Neuronal stem cell (in vitro differentiated cells): ENCODE results near the gene TIMP4.

Source experiments
- DNase-seq: peaks from one replicate; pipeline ENCODE4 v3.0.0-alpha.2; 2013; ENCODE audit warnings: low spot score
- H2AFZ ChIP-seq: one replicate; pipeline ENCODE4 v1.6.1; 2013; ENCODE audit warnings: mild to moderate bottlenecking, low read length, inconsistent platforms
- H2AK5ac ChIP-seq: 2 replicates; pipeline ENCODE4 v1.6.1; 2013; ENCODE audit warnings: low read depth, mild to moderate bottlenecking, inconsistent platforms, low read length, moderate library complexity, mixed read lengths
- H2BK120ac ChIP-seq: 2 replicates; pipeline ENCODE4 v1.6.1; 2013; ENCODE audit warnings: low read depth, mild to moderate bottlenecking, inconsistent platforms, low read length, moderate library complexity, mixed read lengths
- H2BK12ac ChIP-seq: one replicate; pipeline ENCODE4 v1.6.1; 2013; ENCODE audit warnings: low read length, inconsistent platforms
- H2BK15ac ChIP-seq: 2 replicates; pipeline ENCODE4 v1.6.1; 2013; ENCODE audit warnings: mild to moderate bottlenecking, low read length, inconsistent platforms, mixed read lengths
- H2BK5ac ChIP-seq: one replicate; pipeline ENCODE4 v1.6.1; 2013; ENCODE audit warnings: inconsistent platforms, mild to moderate bottlenecking, low read length, moderate library complexity
- H3K14ac ChIP-seq: one replicate; pipeline ENCODE4 v1.6.1; 2013; ENCODE audit warnings: low read length, inconsistent platforms
- H3K18ac ChIP-seq: 2 replicates; pipeline ENCODE4 v1.6.1; 2013; ENCODE audit warnings: low read length, inconsistent platforms
- H3K23ac ChIP-seq: 2 replicates; pipeline ENCODE4 v1.6.1; 2013; ENCODE audit warnings: low read depth, mild to moderate bottlenecking, mixed read lengths, low read length, inconsistent platforms; ENCODE audit not compliant: poor library complexity
- H3K27ac ChIP-seq: replicated peaks from 3 replicates; pipeline ENCODE4 v1.5.1; 2013; ENCODE audit warnings: low read length, inconsistent platforms
- H3K27me3 ChIP-seq, 3 experiments: 2 replicates each; pipeline ENCODE4 v1.6.1; 2013; ENCODE audit warnings: low read length in 3 of 3, mild to moderate bottlenecking in 2 of 3, inconsistent platforms in 1 of 3, low read depth in 1 of 3, mixed read lengths in 1 of 3, moderate library complexity in 1 of 3; ENCODE audit not compliant: control insufficient read depth in 3 of 3, insufficient read depth in 3 of 3
- H3K36me3 ChIP-seq, 2 donors: replicated peaks in 1 of 2; 2 replicates each; pipeline ENCODE4 v1.6.1; 2013; ENCODE audit warnings: low read length in 2 of 2; ENCODE audit not compliant: control insufficient read depth in 2 of 2, insufficient read depth in 2 of 2
- H3K4ac ChIP-seq: 2 replicates; pipeline ENCODE4 v1.6.1; 2013; ENCODE audit warnings: inconsistent platforms, mild to moderate bottlenecking, low read length, moderate library complexity
- H3K4me1 ChIP-seq, 2 donors: 1 replicate in 1 of 2; 2 replicates in 1 of 2; pipeline ENCODE4 v1.6.1; 2013; ENCODE audit warnings: low read length in 2 of 2, low read depth in 1 of 2; ENCODE audit not compliant: control insufficient read depth in 2 of 2, insufficient read depth in 1 of 2
- H3K4me2 ChIP-seq: one replicate; pipeline ENCODE4 v1.6.1; 2013; ENCODE audit warnings: mild to moderate bottlenecking, low read length, inconsistent platforms; ENCODE audit not compliant: insufficient read depth, poor library complexity, severe bottlenecking
- H3K4me3 ChIP-seq, 2 donors: 2 replicates each; pipeline ENCODE4 v1.5.1; 2013; ENCODE audit warnings: low read length in 2 of 2, mild to moderate bottlenecking in 2 of 2, inconsistent platforms in 1 of 2, moderate library complexity in 1 of 2
- H3K79me1 ChIP-seq: one replicate; pipeline ENCODE4 v1.6.1; 2013; ENCODE audit warnings: low read depth, mild to moderate bottlenecking, inconsistent platforms, low read length, moderate library complexity
- H3K9ac ChIP-seq: one replicate; pipeline ENCODE4 v1.6.1; 2013; ENCODE audit warnings: mild to moderate bottlenecking, low read depth, low read length, inconsistent platforms; ENCODE audit not compliant: poor library complexity
- H3K9me3 ChIP-seq, 2 donors: replicated peaks in 1 of 2; 2 replicates each; pipeline versions ENCODE3 to v1.6.1; 2013; ENCODE audit warnings: low read length in 2 of 2, mild to moderate bottlenecking in 2 of 2, inconsistent platforms in 1 of 2, low read depth in 1 of 2, mixed read lengths in 1 of 2, moderate library complexity in 1 of 2; ENCODE audit not compliant: control insufficient read depth in 2 of 2, insufficient read depth in 1 of 2
- H4K8ac ChIP-seq: one replicate; pipeline ENCODE4 v1.6.1; 2013; ENCODE audit warnings: low read depth, mild to moderate bottlenecking, inconsistent platforms, low read length, moderate library complexity
- H4K91ac ChIP-seq: one replicate; pipeline ENCODE4 v1.6.1; 2013; ENCODE audit warnings: low read length, low read depth, mild to moderate bottlenecking, inconsistent platforms; ENCODE audit not compliant: poor library complexity
- WGBS, 2 donors: extraction: QIAGEN DNeasy Blood & Tissue Kit; methylation state at CpG; one replicate each; pipeline ENCODE4 v1.1.7; 2013; ENCODE audit warnings: missing lambda C conversion rate in 2 of 2, mixed read lengths in 1 of 2; ENCODE audit not compliant: insufficient read length in 2 of 2, insufficient replicate concordance in 1 of 2; ENCODE audit errors: extremely low coverage in 2 of 2; 5-methylcytosine and 5-hydroxymethylcytosine counted together

Gene TIMP4

DNA sequence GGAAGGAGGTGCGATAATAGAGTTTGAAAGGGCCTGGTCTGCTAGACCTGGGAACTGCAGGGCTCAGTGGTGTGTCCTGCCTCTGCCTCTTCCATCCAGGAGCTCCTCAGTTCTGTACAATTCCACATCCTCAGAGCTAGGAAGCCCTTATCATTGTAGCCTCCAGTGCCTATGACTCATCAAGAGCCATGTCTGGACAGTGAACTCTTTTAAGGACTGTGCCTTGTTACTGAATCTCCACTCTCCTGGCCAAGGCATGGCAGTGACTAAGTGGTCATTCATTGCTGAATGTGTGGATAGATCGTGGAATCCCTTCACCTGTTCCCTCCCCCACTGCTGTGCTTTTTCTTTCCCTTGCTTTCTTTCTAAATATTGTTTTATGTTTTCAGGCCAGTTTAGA, 2.9 kb downstream of the TIMP4 start:
- Histone ChIP-seq H3K4me1 (peaks cover 9 to 13% of the 10 kb centered on the region in 2 donors), H3K4me3 (no peak overlapping the region)

DNA sequence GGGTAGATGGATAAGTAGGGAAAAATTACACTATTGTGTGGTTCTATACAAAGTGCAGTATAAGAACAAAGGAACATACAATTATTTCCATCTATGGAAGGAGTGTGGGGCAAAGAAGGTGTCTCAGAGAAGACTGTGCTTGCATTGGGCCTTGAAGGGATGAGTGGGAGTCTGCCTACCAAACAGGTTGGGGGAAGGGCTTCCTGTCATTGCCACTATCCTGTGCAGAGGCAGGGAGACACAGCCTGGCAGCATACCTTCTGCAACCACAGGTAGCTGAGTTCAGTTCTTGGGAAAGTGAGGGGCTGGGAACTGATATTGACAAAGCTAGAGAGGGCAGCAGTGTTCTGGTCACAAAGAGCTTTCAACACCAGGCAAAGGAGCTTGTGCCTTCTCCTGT, 3.4 kb downstream of the TIMP4 start:
- Histone ChIP-seq H3K14ac (no peak overlapping the region), H3K9me3 (no peaks in the 10 kb centered on the region), H3K27ac (no peak overlapping the region), H2BK5ac (no peak overlapping the region), H3K18ac (no peak overlapping the region), H3K27me3 (peaks cover 0 to 2% (median 0%) of the 10 kb centered on the region in 3 experiments), H3K23ac (no peak overlapping the region), H3K79me1 (no peaks in the 10 kb centered on the region), H2BK120ac (no peak overlapping the region), H3K4me1 (peaks cover 9 to 13% of the 10 kb centered on the region in 2 donors), H2BK15ac (no peak overlapping the region), H4K91ac (no peak overlapping the region), H3K4me2 (no peak overlapping the region), H2BK12ac (no peak overlapping the region), H3K4me3 (no peak overlapping the region), H3K36me3 (no peaks in the 10 kb centered on the region), H2AK5ac (no peak overlapping the region), H3K4ac (no peak overlapping the region), H2AFZ (no peak overlapping the region), H3K9ac (no peak overlapping the region), H4K8ac (no peak overlapping the region)
- DNase-seq, result no peak

More for the DNA sequence above, 2.9 kb downstream of the TIMP4 start:
- no peaks in the 10 kb centered on the region for H3K36me3 ChIP-seq
- H3K9ac ChIP-seq, result no peak overlapping the region
- no peaks in the 10 kb centered on the region for H3K9me3 ChIP-seq
- H3K79me1 ChIP-seq, result no peaks in the 10 kb centered on the region
- H2AFZ ChIP-seq, result no peak overlapping the region
- H3K14ac ChIP-seq, result no peak overlapping the region
- H2BK15ac ChIP-seq, result no peak overlapping the region
- peaks cover 0 to 2% (median 0%) of the 10 kb centered on the region in 3 experiments for H3K27me3 ChIP-seq
- no peak overlapping the region for H2BK12ac ChIP-seq
- no peak overlapping the region for H3K27ac ChIP-seq
- no peak overlapping the region for H2BK5ac ChIP-seq
- no CpG with 5 or more reads among the region's 2 CpGs for WGBS, 2 donors
- no peak overlapping the region for H2AK5ac ChIP-seq
- H2BK120ac ChIP-seq, result no peak overlapping the region
- H3K18ac ChIP-seq, result no peak overlapping the region
- no peak overlapping the region for H3K4me2 ChIP-seq
- no peak overlapping the region for H4K8ac ChIP-seq
- H4K91ac ChIP-seq, result no peak overlapping the region
- DNase-seq, result no peak
- no peak overlapping the region for H3K4ac ChIP-seq
- no peak overlapping the region for H3K23ac ChIP-seq

DNA sequence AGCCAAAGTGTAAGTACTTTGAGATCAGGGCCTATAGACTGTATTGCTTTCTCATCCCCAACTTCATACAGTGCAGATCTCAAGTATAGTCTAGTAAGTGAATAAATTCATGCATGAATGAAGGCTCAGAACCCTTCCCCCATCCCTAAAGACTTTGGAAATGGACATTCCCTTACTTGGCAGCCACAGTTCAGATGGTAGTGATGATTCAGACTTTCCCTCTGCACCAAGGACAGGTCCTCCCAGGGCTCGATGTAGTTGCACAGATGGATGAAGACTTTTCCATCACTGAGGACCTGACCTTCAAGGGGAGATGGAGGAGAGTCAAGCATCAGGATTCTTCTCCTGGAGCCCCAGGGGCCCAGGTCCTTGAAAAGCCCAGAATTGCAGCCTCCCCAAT, 4.6 kb downstream of the TIMP4 start:
- no peak overlapping the region for H3K4me2 ChIP-seq
- H2BK120ac ChIP-seq, result no peak overlapping the region
- WGBS, 2 donors, result no CpG with 5 or more reads among the region's 1 CpG
- peaks cover 7 to 10% of the 10 kb centered on the region in 2 donors for H3K4me1 ChIP-seq
- no peak overlapping the region for H4K91ac ChIP-seq
- no peak overlapping the region for H2BK15ac ChIP-seq
- no peaks in the 10 kb centered on the region for H3K9me3 ChIP-seq
- no peak overlapping the region for H2BK5ac ChIP-seq
- H3K14ac ChIP-seq, result no peak overlapping the region
- no peak overlapping the region for H2AFZ ChIP-seq
- H3K9ac ChIP-seq, result no peak overlapping the region
- DNase-seq, result no peak
- no peak overlapping the region for H4K8ac ChIP-seq
- no peak overlapping the region for H3K23ac ChIP-seq
- no peaks in the 10 kb centered on the region for H3K36me3 ChIP-seq
- H3K18ac ChIP-seq, result no peak overlapping the region
- peaks cover 0 to 2% (median 0%) of the 10 kb centered on the region in 3 experiments for H3K27me3 ChIP-seq
- no peak overlapping the region for H3K4ac ChIP-seq
- H2AK5ac ChIP-seq, result no peak overlapping the region
- no peak overlapping the region for H3K4me3 ChIP-seq
- no peak overlapping the region for H3K27ac ChIP-seq
- no peaks in the 10 kb centered on the region for H3K79me1 ChIP-seq
- H2BK12ac ChIP-seq, result no peak overlapping the region

DNA sequence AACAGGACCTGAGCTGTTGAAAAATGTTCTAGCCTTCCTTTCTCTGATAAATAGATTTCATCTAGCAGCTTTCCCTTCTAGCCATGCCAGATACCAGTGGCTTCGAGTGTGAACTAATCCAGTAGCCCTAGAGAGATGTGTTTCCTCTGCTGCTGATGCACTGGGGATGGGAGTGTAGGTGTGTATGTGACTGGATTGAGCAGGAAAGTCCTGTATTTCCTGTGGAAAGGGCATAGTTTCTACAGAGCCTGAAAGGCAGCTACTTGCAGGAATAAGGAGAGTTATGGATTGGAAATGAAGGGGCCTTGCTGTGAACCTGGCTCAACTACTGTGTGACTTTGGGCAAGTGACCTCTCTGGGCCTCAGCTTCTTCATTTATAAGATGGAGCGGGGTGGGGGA, 8.6 kb downstream of the TIMP4 start:
- no peak overlapping the region for H3K23ac ChIP-seq
- H2AK5ac ChIP-seq, result no peak overlapping the region
- H3K4ac ChIP-seq, result no peak overlapping the region
- no peak overlapping the region for H2BK5ac ChIP-seq
- no peak overlapping the region for H4K91ac ChIP-seq
- H2BK120ac ChIP-seq, result no peak overlapping the region
- no peaks in the 10 kb centered on the region for H3K9me3 ChIP-seq
- H3K9ac ChIP-seq, result no peak overlapping the region
- H4K8ac ChIP-seq, result no peak overlapping the region
- WGBS, 2 donors, result no CpG with 5 or more reads among the region's 2 CpGs
- H3K27ac ChIP-seq, result no peak overlapping the region
- H2AFZ ChIP-seq, result no peak overlapping the region
- no peak overlapping the region for H3K14ac ChIP-seq
- H3K4me2 ChIP-seq, result no peak overlapping the region
- H3K18ac ChIP-seq, result no peak overlapping the region
- H2BK15ac ChIP-seq, result no peak overlapping the region
- H2BK12ac ChIP-seq, result no peak overlapping the region
- no peaks in the 10 kb centered on the region for H3K36me3 ChIP-seq
- H3K79me1 ChIP-seq, result no peaks in the 10 kb centered on the region
- no peak overlapping the region for H3K4me3 ChIP-seq
- no peaks in the 10 kb centered on the region for H3K4me1 ChIP-seq
- no peak for DNase-seq
- H3K27me3 ChIP-seq, result no peaks in the 10 kb centered on the region
